HT1080 (cell line): ENCODE measurements around the gene ETAA1. TPM values are rescaled to one million over a fixed set of nuclear protein-coding genes. Genes with fewer than 3 reads are reported as not detected.

Experiments used
- DNase-seq: peaks from one replicate; pipeline ENCODE4 v3.0.0-alpha.2; 2015; ENCODE audit warnings: low read depth
- total RNA-seq: library from RNA; depleted of rRNA; stranded (reverse); fragments of >200 nt; shearing (Covaris generic); gene quantifications from 2 replicates; pipeline ENCODE4 v1.2.3, GENCODE V29; 2014

Gene ETAA1
- total RNA-seq, 1 experiment from 2014 or later = 10.6 TPM

DNA sequence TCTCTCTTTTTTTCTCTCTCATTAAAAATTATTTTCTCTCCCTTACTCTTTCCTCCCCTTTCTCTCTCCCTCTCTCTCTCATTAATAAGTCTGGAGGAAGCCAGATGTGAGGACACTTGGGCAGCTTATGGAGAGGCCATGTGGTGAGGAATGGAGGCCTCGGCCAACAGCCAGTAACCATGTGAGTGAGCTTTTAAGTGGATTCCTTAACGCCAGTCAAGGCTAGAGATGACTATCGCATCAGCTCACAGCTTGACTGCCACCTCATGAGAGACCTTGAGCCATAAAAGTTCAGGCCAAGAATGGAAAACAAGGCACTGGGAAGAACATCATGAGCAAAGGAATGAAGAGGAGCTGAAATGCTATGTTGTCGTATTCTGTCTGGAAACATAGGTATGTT is 39.1 kb downstream of the ETAA1 start:
- no peak for DNase-seq

DNA sequence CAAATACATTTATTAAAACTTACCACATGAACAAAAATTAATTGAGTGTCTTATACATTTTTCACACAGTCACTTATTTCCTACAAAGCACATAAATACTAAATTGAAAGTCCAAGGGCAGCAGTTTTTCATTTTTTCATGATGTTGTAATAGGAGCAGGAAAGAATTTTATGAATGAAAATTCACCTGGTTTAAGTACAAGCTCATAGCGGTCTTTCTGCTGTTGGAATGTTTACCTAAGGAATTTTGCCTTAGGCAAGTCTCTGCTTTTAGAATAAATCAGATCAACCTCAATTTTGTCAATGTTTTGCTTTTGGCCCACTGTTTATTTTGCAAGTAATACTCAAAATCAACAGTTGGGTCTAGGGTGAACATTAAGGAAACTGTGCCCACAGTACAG is 40.0 kb downstream of the ETAA1 start:
- DNase-seq = no peak

DNA sequence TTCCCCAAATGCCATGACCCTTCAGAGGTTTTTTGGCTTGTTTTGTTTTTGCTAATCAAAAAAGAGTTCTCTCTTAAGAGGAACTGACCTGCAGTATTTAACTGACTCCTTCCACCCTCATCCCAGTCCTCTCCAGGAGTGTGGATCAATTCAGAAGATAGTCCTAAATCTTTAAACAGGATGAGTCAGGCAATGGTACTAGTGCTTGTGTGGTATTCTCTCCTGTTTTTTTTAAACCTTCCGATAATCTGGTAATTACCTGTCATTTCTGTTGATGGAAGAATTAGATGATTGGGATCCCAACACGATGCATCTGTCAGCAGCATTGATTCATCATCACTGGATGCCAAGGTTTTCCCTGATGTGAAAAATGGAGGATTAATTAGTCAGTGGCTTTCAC is 41.2 kb downstream of the ETAA1 start:
- no peak for DNase-seq

- no peak for DNase-seq
Measured at GRCh38 chr2:67445652-67446268, 48.6 kb downstream of the ETAA1 start.

- DNase-seq = no peak
Measured at GRCh38 chr2:67446491-67446911, 49.4 kb downstream of the ETAA1 start.

GRCh38 chr2:67448648-67449047 is 51.5 kb downstream of the ETAA1 start:
- DNase-seq = no peak

DNA sequence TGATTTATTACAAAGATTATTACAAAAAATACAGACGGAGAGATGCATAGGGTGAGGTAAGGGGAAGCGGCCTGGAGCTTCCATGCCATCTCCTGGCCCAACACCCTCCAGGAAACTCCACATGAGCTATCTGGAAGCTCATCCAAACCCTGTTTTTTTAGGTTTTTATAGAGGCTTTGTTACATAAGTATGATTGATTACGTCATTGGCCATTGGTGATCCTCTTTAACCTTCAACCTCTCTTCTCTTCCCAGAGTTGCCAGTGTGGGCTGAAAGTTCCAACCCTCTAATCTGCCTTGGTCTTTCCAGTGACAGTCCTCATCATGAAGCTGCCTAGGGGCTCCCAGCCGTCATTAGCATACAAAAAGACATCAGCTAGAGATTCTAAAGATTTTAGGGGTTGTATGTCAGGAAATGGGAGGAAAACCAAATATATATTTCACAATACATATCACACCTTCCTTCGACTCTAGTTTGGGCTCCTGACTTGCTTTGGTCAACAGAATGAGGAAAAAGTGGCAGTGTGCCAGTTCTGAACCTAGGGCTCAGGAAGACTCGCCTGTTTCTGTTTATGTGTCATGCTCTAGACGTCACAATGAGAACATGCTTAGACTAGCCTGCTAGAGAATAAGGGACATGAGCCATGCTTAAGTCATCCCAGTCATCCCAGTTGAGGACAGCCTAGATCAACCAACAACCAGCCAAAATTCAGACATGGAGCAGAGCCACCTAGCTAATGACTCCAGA is 54.1 kb downstream of the ETAA1 start:
- peak; percentile 87 for DNase-seq

GRCh38 chr2:67453310-67453709 is 56.2 kb downstream of the ETAA1 start:
- DNase-seq = no peak

- DNase-seq = no peak
Measured at GRCh38 chr2:67455219-67456142, 58.3 kb downstream of the ETAA1 start.

GRCh38 chr2:67456428-67456827 is 59.3 kb downstream of the ETAA1 start:
- no peak for DNase-seq

GRCh38 chr2:67457699-67458098 is 60.6 kb downstream of the ETAA1 start:
- DNase-seq = no peak

GRCh38 chr2:67459761-67460160 is 62.6 kb downstream of the ETAA1 start:
- no peak for DNase-seq
